GM18502 (cell line): Measurements from ENCODE around the gene FAM174B.

Source experiments
- ATAC-seq: cut with Tn5 transposase; IDR thresholded peaks from one replicate; pipeline ENCODE4 v1.9.1; 2021; ENCODE audit warnings: mild to moderate bottlenecking; ENCODE audit not compliant: unreplicated experiment, poor library complexity

The FAM174B gene

GRCh38 chr15:92645051-92645631 is 10.4 kb downstream of the FAM174B start:
- no peak for ATAC-seq

GRCh38 chr15:92643849-92644815 is 11.4 kb downstream of the FAM174B start:
- ATAC-seq, result no peak

GRCh38 chr15:92638709-92639365 is 16.7 kb downstream of the FAM174B start:
- ATAC-seq, result no peak

GRCh38 chr15:92638291-92638708 is 17.3 kb downstream of the FAM174B start:
- no peak for ATAC-seq

- no peak for ATAC-seq
These were observed 17.9 kb downstream of the FAM174B start for GRCh38 chr15:92637626-92638025.

- ATAC-seq, result peak; percentile 49
These were observed 18.6 kb downstream of the FAM174B start for GRCh38 chr15:92636908-92637481.

GRCh38 chr15:92636401-92636907 is 19.1 kb downstream of the FAM174B start:
- ATAC-seq, result no peak

GRCh38 chr15:92634671-92635201 is 20.8 kb downstream of the FAM174B start:
- ATAC-seq, result no peak

GRCh38 chr15:92634060-92634459 is 21.5 kb downstream of the FAM174B start:
- ATAC-seq, result no peak

GRCh38 chr15:92633418-92633817 is 22.2 kb downstream of the FAM174B start:
- ATAC-seq, result no peak

GRCh38 chr15:92633001-92633400 is 22.6 kb downstream of the FAM174B start:
- no peak for ATAC-seq

- no peak for ATAC-seq
These were observed 23.9 kb downstream of the FAM174B start for GRCh38 chr15:92631721-92632120.

GRCh38 chr15:92629975-92630626 is 25.5 kb downstream of the FAM174B start:
- ATAC-seq, result no peak

- ATAC-seq, result no peak
These were observed 26.1 kb downstream of the FAM174B start for GRCh38 chr15:92629276-92629974.

- ATAC-seq, result no peak
These were observed 28.6 kb downstream of the FAM174B start for GRCh38 chr15:92627014-92627413.

GRCh38 chr15:92625251-92625980 is 30.2 kb downstream of the FAM174B start:
- ATAC-seq, result peak; percentile 79

- ATAC-seq, result no peak
These were observed 31.1 kb downstream of the FAM174B start for GRCh38 chr15:92624401-92624991.

GRCh38 chr15:92623435-92623834 is 32.1 kb downstream of the FAM174B start:
- ATAC-seq, result no peak
